GM20431 (cell line): ENCODE measurements around the gene CNOT2.

Experiments
- in situ Hi-C: fragments of 300-500 bp; cut with MseI, MboI; formaldehyde crosslinking; loops from one replicate; pipeline ENCODE4 v1.15.0; 2020; ENCODE audit warnings: low sequenced_read_pairs; ENCODE audit not compliant: unreplicated experiment

The CNOT2 gene

DNA sequence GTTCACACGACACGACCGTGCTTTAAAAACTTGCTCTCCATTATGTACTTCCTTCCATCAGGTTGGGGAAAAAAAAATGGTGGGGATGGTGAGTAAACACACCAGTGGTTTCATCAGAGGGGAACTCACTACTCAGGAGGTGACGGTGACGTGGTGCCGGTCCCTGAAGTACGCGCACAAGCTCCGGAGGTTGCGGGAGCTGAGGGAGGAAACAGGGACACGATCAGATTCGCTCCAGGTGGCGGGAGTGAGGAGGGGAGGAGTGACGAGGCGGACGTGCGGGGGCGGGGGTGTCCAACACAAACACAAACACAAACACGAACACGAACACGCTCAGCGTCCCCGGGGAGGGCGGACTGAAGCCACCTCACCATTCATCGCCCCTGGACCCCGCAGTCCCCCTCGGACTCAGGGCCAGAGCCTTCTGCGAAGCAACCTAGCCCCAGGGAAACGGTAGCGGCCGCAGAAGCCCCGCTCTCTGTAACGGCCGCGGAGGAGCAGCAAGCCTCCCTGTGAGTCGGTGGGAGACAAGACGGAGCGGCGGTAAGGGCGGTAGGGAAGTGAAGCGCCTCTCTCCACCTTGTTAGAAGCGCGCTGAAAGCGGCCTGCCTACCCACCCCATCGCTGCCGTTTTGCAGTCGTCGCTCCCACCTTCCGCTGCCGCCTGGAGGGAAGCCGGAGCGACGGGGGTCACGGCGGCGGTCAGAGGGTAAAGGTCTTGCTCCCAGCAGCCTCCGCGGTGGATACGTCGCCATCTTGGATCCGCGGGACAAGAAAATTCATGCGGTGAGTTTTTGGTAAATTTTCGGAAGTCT lies at the start of gene CNOT2:
Gene CNOT2 (plus strand): TSS at position 739 of the 815 bp plus-strand sequence. CDS start 34,794 bp downstream, outside the sequence.
- in situ Hi-C loops: no loop called here

DNA sequence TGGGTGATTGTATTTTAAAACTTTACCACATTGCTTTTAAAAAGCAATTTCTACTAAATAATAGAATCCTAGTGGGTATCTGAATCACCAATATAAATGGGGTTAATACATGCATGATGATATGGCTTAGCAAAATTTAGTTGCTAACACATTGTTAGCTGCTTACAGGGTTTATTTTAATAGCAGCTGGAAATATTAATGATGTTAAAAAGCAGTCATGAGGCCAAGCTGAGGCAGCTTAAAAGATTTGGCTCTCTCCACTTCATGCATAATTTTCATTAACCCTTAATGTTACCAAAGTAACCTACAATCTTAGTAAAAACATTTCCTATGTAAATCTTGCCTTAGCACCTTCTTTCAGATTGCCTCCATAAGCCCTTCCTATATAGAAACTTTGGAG lies 49.2 kb upstream of the CNOT2 start:
- in situ Hi-C loops: no loop called here

DNA sequence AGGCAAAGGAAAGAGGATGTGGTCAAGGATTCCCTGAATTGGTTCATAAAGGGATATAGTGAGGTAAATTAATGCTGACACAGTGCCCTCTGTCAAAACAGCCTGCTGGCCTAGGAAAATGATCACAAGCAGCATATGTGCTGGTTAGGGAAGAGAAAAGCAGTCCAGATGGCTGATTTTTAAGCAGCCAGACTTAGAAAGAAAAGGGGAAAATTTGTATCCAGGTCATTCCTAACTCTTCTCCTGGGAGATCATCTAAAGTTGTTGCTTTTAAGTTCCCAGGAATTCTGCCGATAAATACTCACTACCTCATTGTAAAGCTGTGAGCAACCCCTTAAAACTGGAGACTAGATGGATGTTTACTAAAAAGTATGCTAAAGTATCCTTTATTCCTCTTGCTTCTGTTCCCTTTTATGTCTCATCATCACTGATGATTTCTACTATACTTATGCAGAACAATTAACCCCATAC lies 46.4 kb upstream of the CNOT2 start:
- in situ Hi-C loops: no loop called here

DNA sequence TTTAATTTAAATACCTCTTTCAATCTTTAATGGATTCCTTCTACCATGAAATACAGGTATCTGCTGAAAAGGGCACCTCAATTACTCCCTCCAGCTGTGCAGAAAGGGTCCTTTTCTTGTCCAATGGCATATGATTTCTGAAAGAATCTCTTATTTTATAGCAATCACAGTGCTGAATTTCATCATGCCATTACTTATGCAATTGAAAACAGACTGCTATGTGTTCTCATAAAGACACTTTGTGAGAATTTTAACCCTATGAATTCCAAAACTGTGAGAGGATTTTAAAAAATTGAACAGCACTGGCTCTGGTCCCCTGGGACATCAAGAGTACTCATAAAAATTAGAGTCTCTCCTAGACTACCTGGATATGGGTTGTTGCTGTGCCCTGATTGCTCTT lies 45.9 kb upstream of the CNOT2 start:
- in situ Hi-C loops: no loop called here

GRCh38 chr12:70213707-70214106 lies 29.5 kb upstream of the CNOT2 start:
- in situ Hi-C loops: no loop called here

GRCh38 chr12:70214972-70215617 lies 28.1 kb upstream of the CNOT2 start:
- in situ Hi-C loops: no loop called here

DNA sequence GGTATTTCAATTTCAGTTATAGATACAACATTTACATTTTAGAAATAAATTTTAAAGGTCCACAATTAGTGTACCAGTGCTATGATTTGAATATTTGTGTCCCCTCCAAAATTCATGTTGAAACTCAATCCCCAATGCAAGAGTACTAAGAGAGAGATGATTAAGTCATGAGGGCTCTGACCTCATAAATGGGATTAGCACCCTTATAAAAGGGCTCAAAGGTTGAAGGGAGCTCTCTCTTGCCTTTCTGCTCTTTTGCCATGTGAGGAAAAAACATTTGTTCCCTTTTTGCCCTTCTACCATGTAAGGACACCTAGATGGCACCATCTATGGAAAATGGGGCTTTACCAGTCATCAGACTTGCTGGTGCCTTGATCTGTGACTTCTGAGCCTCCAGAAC lies 25.8 kb upstream of the CNOT2 start:
- in situ Hi-C loops: no loop called here

DNA sequence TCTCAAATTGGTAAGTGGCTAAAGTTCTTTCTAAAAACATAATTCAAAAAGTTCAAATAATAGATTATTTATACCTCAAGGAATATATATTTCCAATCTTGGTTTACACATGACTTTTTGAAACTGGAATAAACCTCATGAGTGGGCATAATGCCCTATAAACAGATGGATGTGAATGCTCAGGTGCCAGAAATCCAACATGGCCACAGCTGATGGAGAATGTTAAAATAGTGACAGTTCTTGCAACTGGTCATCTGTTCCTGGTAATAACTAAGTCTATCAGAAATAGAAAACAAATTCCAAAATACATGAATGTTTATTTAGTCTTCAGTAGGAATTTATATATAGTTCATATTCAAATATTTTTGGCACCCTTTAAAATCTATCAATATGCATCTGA lies 21.6 kb upstream of the CNOT2 start:
- in situ Hi-C loops: no loop called here

- in situ Hi-C loops: no loop called here
Measured at GRCh38 chr12:70227911-70228310, 15.3 kb upstream of the CNOT2 start.

GRCh38 chr12:70230934-70231606 lies 12.2 kb upstream of the CNOT2 start:
- in situ Hi-C loops: no loop called here

DNA sequence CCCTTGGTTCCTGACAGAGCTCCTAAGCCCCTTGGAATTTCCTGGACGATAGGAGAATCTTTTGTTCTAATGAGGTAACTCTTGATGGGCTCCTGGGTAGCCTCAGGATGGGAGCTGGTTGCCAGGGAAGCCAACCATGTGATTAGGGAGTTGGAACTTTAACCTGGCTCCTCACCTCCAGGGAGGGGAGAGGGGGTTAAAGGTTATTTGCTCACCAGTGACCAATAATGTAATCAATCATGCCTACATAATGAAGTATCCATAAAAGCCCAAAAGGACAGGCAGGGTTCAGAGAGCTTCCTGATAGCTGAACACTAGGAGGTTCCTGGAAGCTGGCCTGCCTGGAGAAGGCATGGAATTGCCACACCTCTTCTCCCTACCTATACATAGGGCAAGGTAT lies 6.2 kb upstream of the CNOT2 start:
- in situ Hi-C loops: no loop called here

DNA sequence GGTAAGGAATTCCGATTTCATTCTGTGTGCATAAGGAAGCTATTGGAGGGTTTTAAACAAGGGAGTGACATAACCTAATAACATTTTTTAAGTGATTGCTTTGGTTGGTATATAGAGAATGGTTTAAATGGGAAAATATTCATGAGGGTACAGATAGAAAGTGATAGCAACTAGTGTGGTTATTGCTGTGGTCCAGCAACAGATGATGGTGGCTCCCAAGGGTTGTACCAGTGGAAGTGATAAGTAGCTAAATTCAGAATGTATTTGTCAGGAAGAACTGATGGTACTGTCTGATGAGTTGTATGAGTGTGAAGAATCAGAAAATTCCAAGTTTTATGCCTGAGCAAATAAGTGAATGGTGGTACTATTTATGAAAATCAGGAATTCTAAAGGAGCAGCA lies 2.6 kb upstream of the CNOT2 start:
- in situ Hi-C loops: no loop called here

GRCh38 chr12:70241845-70242244 lies 1.4 kb upstream of the CNOT2 start:
- in situ Hi-C loops: no loop called here

DNA sequence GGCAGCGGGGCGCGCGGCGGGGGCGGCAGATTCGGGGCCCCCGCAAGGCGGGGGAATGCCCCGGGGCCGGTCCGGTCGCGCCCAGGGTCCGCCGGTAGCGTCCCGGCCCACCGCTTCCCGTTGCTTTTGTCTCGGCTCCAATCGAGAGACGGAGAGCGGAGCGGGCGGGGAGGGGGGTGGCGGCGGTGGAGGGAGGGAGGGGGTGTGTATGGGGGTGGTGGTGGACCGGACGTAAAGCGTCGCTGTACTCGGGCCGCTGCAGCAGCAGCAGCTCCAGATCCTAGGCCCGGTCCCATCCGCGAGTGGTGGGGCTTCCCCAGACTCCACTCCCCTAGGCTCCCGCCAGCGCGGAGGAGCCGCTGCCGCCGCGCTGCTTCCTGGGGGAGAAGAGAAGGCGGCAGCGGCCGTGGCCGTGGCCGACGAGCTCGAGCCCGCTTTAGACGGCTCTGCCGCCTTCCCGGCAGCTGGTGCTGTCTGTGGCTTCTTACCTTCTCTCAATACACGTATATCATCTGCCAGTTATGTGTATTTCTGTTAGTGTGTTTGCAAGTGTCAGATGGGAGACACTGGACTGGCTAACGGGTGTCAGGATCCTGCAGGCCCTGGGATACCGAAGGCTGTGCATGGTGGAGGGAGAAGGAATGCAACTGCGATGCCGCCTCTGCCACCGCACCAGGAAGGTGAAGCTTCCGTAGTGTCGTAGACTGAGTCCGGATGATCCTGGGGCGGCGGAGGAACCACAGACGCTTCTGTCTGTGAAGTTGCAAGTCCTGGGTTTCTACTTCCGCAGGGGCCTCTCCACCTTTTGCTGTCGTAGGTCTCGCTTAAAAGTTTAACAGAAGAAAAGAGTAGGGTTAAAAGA lies 508 bp downstream of the CNOT2 start:
- in situ Hi-C loops: no loop called here

DNA sequence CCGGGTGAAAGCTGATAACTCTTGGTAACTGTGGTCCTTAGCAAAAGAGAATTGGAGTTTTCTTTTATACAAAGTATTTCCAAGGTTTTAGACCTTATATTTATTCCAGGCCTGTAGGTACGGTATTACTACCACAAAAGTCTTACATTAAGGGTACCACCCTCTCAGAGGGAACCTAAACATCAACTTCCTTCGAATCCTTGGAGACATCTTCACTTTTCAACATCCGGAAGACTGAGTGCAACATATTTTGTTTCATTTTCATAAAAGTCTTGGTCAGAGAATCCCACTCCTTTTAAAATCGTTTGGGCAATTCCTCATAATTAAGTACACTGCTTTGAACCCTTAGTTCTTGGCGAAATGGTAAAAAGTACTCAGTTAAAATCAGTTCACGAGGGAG lies 1.2 kb downstream of the CNOT2 start:
- in situ Hi-C loops: no loop called here

- in situ Hi-C loops: no loop called here
Measured at GRCh38 chr12:70245458-70245857, 2.2 kb downstream of the CNOT2 start.

DNA sequence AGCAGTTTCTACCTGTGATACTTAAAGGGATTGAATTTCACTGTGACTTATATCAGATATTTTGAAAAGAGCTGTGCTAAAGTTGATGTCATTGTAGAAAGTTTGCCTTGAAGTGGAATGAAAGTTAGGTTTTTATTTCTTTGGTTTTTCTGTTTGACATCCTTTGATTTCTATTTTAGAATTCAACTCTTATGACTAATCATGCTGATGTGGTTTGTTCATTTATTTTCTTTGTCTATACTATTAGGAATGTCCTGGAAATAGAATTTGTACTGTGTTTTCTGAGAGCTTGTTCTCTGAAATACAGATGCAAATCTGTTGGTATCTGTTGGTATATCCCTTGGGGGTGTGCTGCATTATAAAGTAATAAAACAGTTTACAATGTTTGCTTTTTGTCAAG lies 3.3 kb downstream of the CNOT2 start:
- in situ Hi-C loops: no loop called here

GRCh38 chr12:70247653-70248199 lies 4.5 kb downstream of the CNOT2 start:
- in situ Hi-C loops: no loop called here

GRCh38 chr12:70248876-70249275 lies 5.6 kb downstream of the CNOT2 start:
- in situ Hi-C loops: no loop called here

- in situ Hi-C loops: no loop called here
Measured at GRCh38 chr12:70249903-70250302, 6.7 kb downstream of the CNOT2 start.
